Activated CD4-positive, alpha-beta T cell treated with anti-CD3 and anti-CD28 coated beads for 4 hours (primary cell): ENCODE data around the gene COPS8.

Experiments used
- DNase-seq, 2 donors: peaks; one replicate each; pipeline ENCODE4 v3.0.0-alpha.2; 2020

COPS8 gene

GRCh38 chr2:237102428-237102827 lies 16.7 kb downstream of the COPS8 start:
- DNase-seq = no peak

GRCh38 chr2:237109421-237109934 lies 23.8 kb downstream of the COPS8 start:
- DNase-seq = no peak

GRCh38 chr2:237113026-237113795 lies 27.5 kb downstream of the COPS8 start:
- DNase-seq = no peak

- DNase-seq = no peak
Measured at GRCh38 chr2:237115870-237116269, 30.2 kb downstream of the COPS8 start.

GRCh38 chr2:237116431-237116830 lies 30.7 kb downstream of the COPS8 start:
- DNase-seq = no peak

- DNase-seq = no peak
Measured at GRCh38 chr2:237118025-237118424, 32.3 kb downstream of the COPS8 start.

GRCh38 chr2:237118561-237119155 lies 33.0 kb downstream of the COPS8 start:
- no peak for DNase-seq

GRCh38 chr2:237120916-237121315 lies 35.2 kb downstream of the COPS8 start:
- DNase-seq = no peak

- DNase-seq = no peak
Measured at GRCh38 chr2:237121321-237121720, 35.6 kb downstream of the COPS8 start.

- peak; percentile 5 to 25 for DNase-seq
Measured at GRCh38 chr2:237122214-237122666, 36.6 kb downstream of the COPS8 start.

GRCh38 chr2:237124820-237125219 lies 39.1 kb downstream of the COPS8 start:
- no peak for DNase-seq

GRCh38 chr2:237125967-237126366 lies 40.3 kb downstream of the COPS8 start:
- no peak for DNase-seq

GRCh38 chr2:237126519-237127174 lies 41.0 kb downstream of the COPS8 start:
- no peak for DNase-seq

GRCh38 chr2:237128026-237128703 lies 42.5 kb downstream of the COPS8 start:
- peak; percentile 20 to 46 for DNase-seq

GRCh38 chr2:237128845-237129592 lies 43.3 kb downstream of the COPS8 start:
- no peak for DNase-seq

- DNase-seq = no peak
Measured at GRCh38 chr2:237129625-237130263, 44.1 kb downstream of the COPS8 start.

GRCh38 chr2:237130562-237131421 lies 45.1 kb downstream of the COPS8 start:
- DNase-seq = no peak

GRCh38 chr2:237131749-237132533 lies 46.3 kb downstream of the COPS8 start:
- no peak for DNase-seq

GRCh38 chr2:237132799-237133198 lies 47.1 kb downstream of the COPS8 start:
- no peak for DNase-seq
